ENCODE data around the gene ILDR1.

Gene ILDR1

GRCh38 chr3:121999931-122000330 is 22.1 kb downstream of the ILDR1 start:
- TF ChIP-seq CTCF (IDR thresholded peaks at IDR 0.05): no peak
- no peak overlapping the region for H3K27ac ChIP-seq

GRCh38 chr3:121998611-121999473 is 23.2 kb downstream of the ILDR1 start:
- TF ChIP-seq CTCF (IDR thresholded peaks at IDR 0.05): no peak
- no peak for TF ChIP-seq ZFX (IDR thresholded peaks at IDR 0.05; ENCODE audit: borderline replicate concordance)
- H3K27ac ChIP-seq: no peak overlapping the region

GRCh38 chr3:121998030-121998580 is 23.9 kb downstream of the ILDR1 start:
- TF ChIP-seq CTCF (IDR thresholded peaks at IDR 0.05) (no peak), ZFX (IDR thresholded peaks at IDR 0.05; ENCODE audit: borderline replicate concordance) (no peak)
- H3K27ac ChIP-seq: no peak overlapping the region

- TF ChIP-seq CTCF (IDR thresholded peaks at IDR 0.05) (no peak), ZFX (IDR thresholded peaks at IDR 0.05; ENCODE audit: borderline replicate concordance) (no peak)
- H3K27ac ChIP-seq: no peak overlapping the region
These were observed 24.7 kb downstream of the ILDR1 start for GRCh38 chr3:121997372-121997771.

- H3K27ac ChIP-seq: no peak overlapping the region
- TF ChIP-seq ZFX (IDR thresholded peaks at IDR 0.05; ENCODE audit: borderline replicate concordance) (no peak), CTCF (IDR thresholded peaks at IDR 0.05) (no peak)
These were observed 25.6 kb downstream of the ILDR1 start for GRCh38 chr3:121996441-121996840.

- no peak overlapping the region for H3K27ac ChIP-seq
- TF ChIP-seq ZFX (IDR thresholded peaks at IDR 0.05; ENCODE audit: borderline replicate concordance): no peak
- TF ChIP-seq CTCF (IDR thresholded peaks at IDR 0.05): peak; percentile 84
These were observed 26.6 kb downstream of the ILDR1 start for GRCh38 chr3:121995161-121996137.
